Endothelial cell of umbilical vein (primary cell): ENCODE results near the gene APLP2.

Source experiments
- EZH2 ChIP-seq: IDR thresholded peaks from 2 replicates; pipeline ENCODE4 v1.6.1; 2012; ENCODE audit warnings: borderline replicate concordance, low read depth, mild to moderate bottlenecking, moderate library complexity, low read length, inconsistent platforms; ENCODE audit not compliant: severe bottlenecking
- FOS ChIP-seq: IDR thresholded peaks from 2 replicates; pipeline ENCODE4 v1.6.1; 2011; ENCODE audit warnings: mild to moderate bottlenecking, low read length, moderate library complexity, borderline replicate concordance; ENCODE audit not compliant: insufficient read depth
- GATA2 ChIP-seq: IDR thresholded peaks from 2 replicates; pipeline ENCODE4 v1.7.0; 2011; ENCODE audit warnings: low read depth, mild to moderate bottlenecking, moderate library complexity, mixed read lengths, low read length; ENCODE audit not compliant: insufficient read length, insufficient read depth
- JUN ChIP-seq: IDR thresholded peaks from 2 replicates; pipeline ENCODE4 v1.6.1; 2011; ENCODE audit warnings: borderline replicate concordance, low read depth; ENCODE audit not compliant: insufficient read length, insufficient read depth
- MYC ChIP-seq: IDR thresholded peaks from one replicate; pipeline ENCODE4 v1.6.1; 2011; ENCODE audit warnings: mild to moderate bottlenecking, low read depth, low read length
- POLR2A ChIP-seq: IDR thresholded peaks from 2 replicates; pipeline ENCODE4 v1.6.1; 2012; ENCODE audit warnings: low read depth, mild to moderate bottlenecking, control low read depth, low read length
- POLR2AphosphoS5 ChIP-seq: IDR thresholded peaks from 2 replicates; pipeline ENCODE4 v1.6.1; 2012; ENCODE audit warnings: low read depth, mild to moderate bottlenecking, control low read depth, low read length, moderate library complexity; ENCODE audit not compliant: insufficient read depth
- TF ChIP-seq, protein P1 (sequence below), 2 donors: IDR thresholded peaks; 1 replicate in 1 of 2; 2 replicates in 1 of 2; pipeline ENCODE4 v1.5.1; 2011; ENCODE audit warnings: low read length in 2 of 2, mild to moderate bottlenecking in 2 of 2, moderate library complexity in 2 of 2, control low read depth in 1 of 2, inconsistent platforms in 1 of 2, low read depth in 1 of 2; ENCODE audit not compliant: insufficient read depth in 1 of 2; ENCODE audit errors: extremely low read depth in 1 of 2
- TF ChIP-seq, protein P2 (sequence below): IDR thresholded peaks from 2 replicates; pipeline ENCODE4 v1.6.1; 2011; ENCODE audit not compliant: insufficient read depth, insufficient read length

- TF ChIP-seq EZH2 (no peak), POLR2A (no peak), GATA2 (no peak), FOS (no peak), MYC (no peak), POLR2AphosphoS5 (no peak), JUN (no peak)
- TF ChIP-seq, protein P1, sequence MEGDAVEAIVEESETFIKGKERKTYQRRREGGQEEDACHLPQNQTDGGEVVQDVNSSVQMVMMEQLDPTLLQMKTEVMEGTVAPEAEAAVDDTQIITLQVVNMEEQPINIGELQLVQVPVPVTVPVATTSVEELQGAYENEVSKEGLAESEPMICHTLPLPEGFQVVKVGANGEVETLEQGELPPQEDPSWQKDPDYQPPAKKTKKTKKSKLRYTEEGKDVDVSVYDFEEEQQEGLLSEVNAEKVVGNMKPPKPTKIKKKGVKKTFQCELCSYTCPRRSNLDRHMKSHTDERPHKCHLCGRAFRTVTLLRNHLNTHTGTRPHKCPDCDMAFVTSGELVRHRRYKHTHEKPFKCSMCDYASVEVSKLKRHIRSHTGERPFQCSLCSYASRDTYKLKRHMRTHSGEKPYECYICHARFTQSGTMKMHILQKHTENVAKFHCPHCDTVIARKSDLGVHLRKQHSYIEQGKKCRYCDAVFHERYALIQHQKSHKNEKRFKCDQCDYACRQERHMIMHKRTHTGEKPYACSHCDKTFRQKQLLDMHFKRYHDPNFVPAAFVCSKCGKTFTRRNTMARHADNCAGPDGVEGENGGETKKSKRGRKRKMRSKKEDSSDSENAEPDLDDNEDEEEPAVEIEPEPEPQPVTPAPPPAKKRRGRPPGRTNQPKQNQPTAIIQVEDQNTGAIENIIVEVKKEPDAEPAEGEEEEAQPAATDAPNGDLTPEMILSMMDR (IDR thresholded peaks at IDR 0.05; ENCODE audit: extremely low read depth in 1 of 2, insufficient read depth in 1 of 2, low read depth in 1 of 2, low read length in 2 of 2), result no peak
- TF ChIP-seq, protein P2, sequence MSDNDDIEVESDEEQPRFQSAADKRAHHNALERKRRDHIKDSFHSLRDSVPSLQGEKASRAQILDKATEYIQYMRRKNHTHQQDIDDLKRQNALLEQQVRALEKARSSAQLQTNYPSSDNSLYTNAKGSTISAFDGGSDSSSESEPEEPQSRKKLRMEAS, result no peak
Observed at GRCh38 chr11:130096042-130096441, 26.3 kb downstream of the APLP2 start.
